ENCODE measurements around the gene KIF26B.
"Not testable (repeated sequence)": the region's sequence is repeated elsewhere in the genome, so short reads cannot be mapped to it uniquely, and the experiment has no call there.

Gene KIF26B

GRCh38 chr1:245718123-245718522 lies 563.3 kb downstream of the KIF26B start:
- no peak for DNase-seq

GRCh38 chr1:245718951-245719350 lies 564.2 kb downstream of the KIF26B start:
- DNase-seq, result no peak

DNA sequence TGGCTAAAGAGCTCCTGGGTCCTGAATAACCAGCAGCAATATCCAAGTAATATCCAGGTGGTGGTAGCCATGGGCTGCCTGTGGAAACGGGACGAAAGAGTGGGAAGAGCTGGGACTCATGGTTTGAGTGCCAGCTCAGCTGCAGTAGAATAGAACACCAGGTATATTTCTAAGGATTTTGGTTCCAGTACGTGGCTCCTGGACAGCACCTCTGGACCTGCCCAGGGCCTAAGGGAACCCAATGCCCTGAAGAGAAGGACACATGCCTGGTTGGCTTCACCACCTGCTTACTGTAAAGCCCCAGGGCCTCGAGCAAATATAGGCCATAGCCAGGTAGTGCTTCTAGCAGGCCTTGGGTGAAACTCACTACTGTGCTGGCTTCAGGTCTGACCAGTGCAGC lies 566.7 kb downstream of the KIF26B start:
- DNase-seq, result no peak

DNA sequence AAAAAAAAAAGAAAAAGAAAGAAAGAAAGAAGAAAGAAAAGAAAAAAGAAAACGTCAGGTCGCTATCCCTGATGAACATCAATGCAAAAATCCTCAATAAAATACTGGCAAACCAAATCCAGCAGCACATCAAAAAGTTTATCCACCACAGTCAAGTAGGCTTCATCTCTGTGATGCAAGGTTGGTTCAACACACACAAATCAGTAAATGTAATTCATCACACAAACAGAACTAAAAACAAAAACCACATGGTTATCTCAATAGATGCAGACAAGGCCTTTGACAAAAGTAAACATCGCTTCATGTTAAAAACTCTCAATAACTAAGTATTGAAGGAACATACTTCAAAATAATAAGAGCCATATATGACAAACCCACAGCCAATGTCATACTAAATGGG lies 573.2 kb downstream of the KIF26B start:
- DNase-seq, result not testable (repeated sequence)

- DNase-seq, result no peak
Measured at GRCh38 chr1:245730801-245731200, 576.0 kb downstream of the KIF26B start.

DNA sequence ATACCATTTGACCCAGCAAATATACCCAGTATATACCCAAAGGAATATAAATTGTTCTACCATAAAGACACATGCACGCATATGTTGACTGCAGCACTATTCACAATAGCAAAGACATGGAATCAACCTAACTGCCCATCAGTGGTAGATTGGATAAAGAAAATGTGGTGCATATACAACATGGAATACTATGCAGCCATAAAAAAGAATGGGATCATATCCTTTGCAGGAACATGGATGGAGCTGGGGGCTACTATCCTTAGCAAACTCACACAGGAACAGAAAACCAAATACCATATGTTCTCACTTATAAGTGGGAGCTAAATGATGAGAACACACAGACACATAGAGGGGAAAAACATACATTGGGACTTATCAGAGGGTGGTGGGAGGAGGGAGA lies 585.6 kb downstream of the KIF26B start:
- not testable (repeated sequence) for DNase-seq

- no peak for DNase-seq
Measured at GRCh38 chr1:245742896-245743295, 588.1 kb downstream of the KIF26B start.

- no peak for DNase-seq
Measured at GRCh38 chr1:245748240-245748639, 593.5 kb downstream of the KIF26B start.

- DNase-seq, result no peak
Measured at GRCh38 chr1:245748646-245749045, 593.9 kb downstream of the KIF26B start.

DNA sequence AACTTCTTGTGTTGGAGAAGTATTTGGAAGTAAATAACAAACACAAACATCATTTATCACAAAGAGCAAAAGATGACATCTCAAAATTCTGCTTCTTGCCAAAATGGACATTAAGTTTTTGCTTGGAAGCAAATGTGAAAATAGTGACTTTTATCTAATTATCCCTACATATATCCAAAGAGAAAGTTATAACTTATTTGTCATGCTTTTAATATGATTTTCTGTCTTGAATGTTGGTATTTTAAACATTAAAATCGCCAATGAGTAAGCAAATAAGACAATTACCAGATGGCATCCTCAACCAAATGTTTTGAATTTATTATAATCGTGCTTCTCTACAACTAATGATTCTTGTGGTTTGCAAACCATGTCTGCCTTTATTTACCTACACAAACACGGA lies 594.3 kb downstream of the KIF26B start:
- no peak for DNase-seq

DNA sequence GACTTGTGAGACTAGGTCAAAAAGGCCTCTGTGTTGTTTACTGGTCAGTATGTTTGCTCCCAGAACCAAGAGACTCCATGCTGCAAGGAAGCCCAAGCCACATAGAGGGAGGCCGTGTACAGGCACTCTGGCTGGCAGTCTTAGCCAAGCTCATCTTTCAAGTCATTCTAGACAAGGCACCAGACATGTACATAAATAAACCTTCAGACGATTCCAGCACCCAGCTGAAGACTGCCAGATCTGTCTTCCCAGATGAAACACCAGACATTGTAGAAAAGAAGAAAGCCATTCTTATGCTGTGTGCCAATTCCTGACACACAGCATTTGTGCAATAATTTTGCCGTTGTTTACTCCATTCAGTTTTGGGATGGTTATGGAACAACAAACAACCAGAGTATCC lies 595.5 kb downstream of the KIF26B start:
- DNase-seq, result no peak

- DNase-seq, result no peak
Measured at GRCh38 chr1:245751116-245751515, 596.3 kb downstream of the KIF26B start.

- DNase-seq, result no peak
Measured at GRCh38 chr1:245751726-245752470, 597.1 kb downstream of the KIF26B start.

- DNase-seq, result no peak
Measured at GRCh38 chr1:245752561-245752960, 597.8 kb downstream of the KIF26B start.

DNA sequence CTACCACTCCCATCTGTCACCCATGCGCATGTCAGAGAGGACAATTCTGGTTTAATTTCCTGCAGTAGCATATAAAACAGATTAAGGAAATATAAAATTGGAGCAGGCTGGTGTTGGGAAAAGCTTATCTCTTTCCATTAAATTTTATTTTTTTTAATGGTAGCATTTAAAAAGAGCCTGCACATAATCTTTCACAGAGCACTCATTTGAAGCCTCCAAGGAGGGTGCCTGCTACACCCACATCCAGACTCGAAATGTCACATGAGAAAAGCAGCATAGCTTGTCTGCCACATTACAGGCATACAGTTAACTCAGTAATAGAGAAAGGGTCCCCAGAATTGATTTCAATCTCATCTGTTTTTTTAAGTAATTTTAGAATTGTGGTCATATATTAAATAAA lies 599.0 kb downstream of the KIF26B start:
- DNase-seq, result no peak

DNA sequence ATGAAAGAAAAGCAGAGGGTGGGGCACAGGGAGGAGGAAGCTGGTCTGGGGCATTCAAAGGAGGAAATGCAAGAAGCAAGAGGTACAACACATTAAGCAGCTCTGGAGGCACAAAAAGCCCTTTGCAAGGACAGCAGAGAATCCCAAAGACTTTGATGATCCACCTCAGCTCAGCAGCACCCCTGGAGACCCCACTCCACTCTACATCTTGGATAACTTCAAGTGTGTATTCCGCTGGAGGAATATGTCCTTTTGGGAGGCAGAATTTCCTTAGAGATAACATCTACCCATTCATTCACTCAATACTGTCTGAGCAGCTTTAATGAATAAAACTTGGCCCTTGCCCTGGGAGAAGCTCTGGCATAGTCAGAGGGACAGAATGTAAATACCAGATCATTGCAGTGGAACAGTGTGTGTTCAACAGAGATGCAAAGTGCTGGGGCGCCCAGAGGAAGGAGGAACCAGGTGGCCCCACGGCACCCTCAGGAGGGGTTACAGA lies 599.7 kb downstream of the KIF26B start:
- no peak for DNase-seq
